HepG2 (cell line): ENCODE measurements around the gene ACOXL. TPM values are rescaled to one million over a fixed set of nuclear protein-coding genes. Genes with fewer than 3 reads are reported as not detected.
A peak's percentile ranks its signal among the peaks of the same experiment; 100 is the strongest.

ENCODE experiments used
- CBFB ChIP-seq: sonication (generic); formaldehyde crosslinking; IDR thresholded peaks from 2 replicates; pipeline ENCODE4 v1.4.0; 2020; ENCODE audit warnings: missing genetic modification reagents
- CHD2 ChIP-seq: IDR thresholded peaks from 2 replicates; pipeline ENCODE4 v1.6.1; 2011; ENCODE audit warnings: low read depth, low read length, improper control_type of control experiment
- EEA1 ChIP-seq: sonication (generic); formaldehyde crosslinking; IDR thresholded peaks from 2 replicates; pipeline ENCODE4 v1.5.1; 2020; ENCODE audit warnings: mild to moderate bottlenecking, missing genetic modification reagents, borderline replicate concordance
- ETV5 ChIP-seq: IDR thresholded peaks from 2 replicates; pipeline ENCODE4 v1.6.1; 2018; ENCODE audit warnings: missing biosample characterization, missing genetic modification reagents, inconsistent platforms, borderline replicate concordance
- GTF3A ChIP-seq: sonication (generic); formaldehyde crosslinking; conservative IDR thresholded peaks from 2 replicates; pipeline ENCODE4 v1.4.0; 2020; ENCODE audit warnings: mild to moderate bottlenecking, missing genetic modification reagents
- IKZF5 ChIP-seq: IDR thresholded peaks from 2 replicates; pipeline ENCODE4 v1.6.1; 2018; ENCODE audit warnings: missing genetic modification reagents, mild to moderate bottlenecking, missing compliant biosample characterization
- NONO ChIP-seq, 2 experiments: fragments of 450-650 bp in 1 of 2; sonication (generic) in 1 of 2; formaldehyde crosslinking in 1 of 2; IDR thresholded peaks in 1 of 2; conservative IDR thresholded peaks in 1 of 2; 2 replicates each; pipeline versions ENCODE4 v1.6.1 to v1.8.0; 2017 to 2022; ENCODE audit warnings: mild to moderate bottlenecking in 1 of 2, missing genetic modification reagents in 1 of 2, moderate library complexity in 1 of 2
- NR2F6 ChIP-seq, 2 experiments: IDR thresholded peaks; 2 replicates each; pipeline ENCODE4 v1.6.1; 2016; ENCODE audit warnings: antibody characterized with exemption in 1 of 2, mild to moderate bottlenecking in 1 of 2
- PITX1 ChIP-seq: sonication (generic); formaldehyde crosslinking; IDR thresholded peaks from 2 replicates; pipeline ENCODE4 v1.5.1; 2020; ENCODE audit warnings: mild to moderate bottlenecking, missing genetic modification reagents
- ZBTB25 ChIP-seq: IDR thresholded peaks from 2 replicates; pipeline ENCODE4 v1.6.1; 2018; ENCODE audit warnings: missing genetic modification reagents
- ZFP82 ChIP-seq: sonication (generic); formaldehyde crosslinking; IDR thresholded peaks from 2 replicates; pipeline ENCODE4 v1.5.1; 2020; ENCODE audit warnings: mild to moderate bottlenecking, missing genetic modification reagents, borderline replicate concordance
- ZGPAT ChIP-seq: IDR thresholded peaks from 2 replicates; pipeline ENCODE4 v1.6.1; 2016; ENCODE audit warnings: mild to moderate bottlenecking
- ZNF180 ChIP-seq: sonication (generic); formaldehyde crosslinking; IDR thresholded peaks from 2 replicates; pipeline ENCODE4 v1.4.0; 2020; ENCODE audit warnings: low read depth, missing genetic modification reagents, borderline replicate concordance
- ZNF263 ChIP-seq: sonication (generic); formaldehyde crosslinking; IDR thresholded peaks from 2 replicates; pipeline ENCODE4 v1.4.0; 2020; ENCODE audit warnings: missing genetic modification reagents
- ZNF547 ChIP-seq: sonication (generic); formaldehyde crosslinking; IDR thresholded peaks from 2 replicates; pipeline ENCODE4 v1.5.1; 2020; ENCODE audit warnings: mild to moderate bottlenecking, missing genetic modification reagents
- ZNF629 ChIP-seq: sonication (generic); formaldehyde crosslinking; conservative IDR thresholded peaks from 2 replicates; pipeline ENCODE4 v1.5.0; 2020; ENCODE audit warnings: missing genetic modification reagents
- ZNF800 ChIP-seq: sonication (generic); formaldehyde crosslinking; IDR thresholded peaks from 2 replicates; pipeline ENCODE4 v1.4.0; 2020; ENCODE audit warnings: missing genetic modification reagents
- polyA plus RNA-seq, 8 experiments: library from polyadenylated mRNA; depleted of rRNA in 3 of 8; stranded (reverse) in 7 of 8; unstranded in 1 of 8; fragments of >200 nt; fragmentation: Illumina TruSeq in 4 of 8; extraction: Trizol in 4 of 8; gene quantifications; 2 replicates each; pipeline versions ENCODE4 v1.2.1 to v1.2.3, GENCODE V29; 2011 to 2016; ENCODE audit warnings: low read depth in 4 of 8, missing spikeins in 1 of 8, mixed read lengths in 1 of 8; ENCODE audit not compliant: insufficient read depth in 1 of 8
- total RNA-seq, 5 experiments: library from RNA; depleted of rRNA; stranded (reverse); fragments of >200 nt; fragmentation: Illumina TruSeq; extraction: Trizol; gene quantifications; 2 replicates each; pipeline ENCODE4 v1.2.3, GENCODE V29; 2016; ENCODE audit warnings: low read depth in 1 of 5
- TF ChIP-seq, protein P1 (sequence below): sonication (generic); formaldehyde crosslinking; IDR thresholded peaks from 2 replicates; pipeline ENCODE4 v1.8.1; 2023; ENCODE audit warnings: missing genetic modification reagents, mild to moderate bottlenecking, borderline replicate concordance
- TF ChIP-seq, protein P2 (sequence below): sonication (generic); formaldehyde crosslinking; IDR thresholded peaks from 2 replicates; pipeline ENCODE4 v1.8.0; 2022; ENCODE audit warnings: missing genetic modification reagents, mild to moderate bottlenecking, inconsistent platforms, borderline replicate concordance
- TF ChIP-seq, protein P3 (sequence below): IDR thresholded peaks from 2 replicates; pipeline ENCODE4 v1.6.1; 2016

ACOXL gene
- total and polyA plus RNA-seq, 2 of the 13 experiments (the other 11 are each of a cell fraction or from before 2014, with no cell fraction given): not detected

GRCh38 chr2:111120253-111121027 is 388.1 kb downstream of the ACOXL start, which contains the start of gene BCL2L11 (continued):
- TF ChIP-seq IKZF5 (CRISPR knock-in tag) (peak; percentile 92), ZBTB25 (CRISPR knock-in tag) (peak; percentile 96; the same call in 1 of the 2 replicates), GTF3A (peak; percentile 86), ZNF547 (CRISPR knock-in tag) (peak; percentile 99), PITX1 (peak; percentile 37; the same call in 1 of the 2 replicates), ZNF800 (peak; percentile 96), NR2F6 (IDR thresholded peaks at IDR 0.05) (no peak), NR2F6 (CRISPR knock-in tag; IDR thresholded peaks at IDR 0.05) (peak; percentile 37; the same call in 1 of the 2 replicates), NONO (IDR thresholded peaks at IDR 0.05) (no peak), NONO (CRISPR knock-in tag; conservative IDR thresholded peaks at IDR 0.05) (peak; percentile 94), CHD2 (peak; percentile 86), CBFB (CRISPR knock-in tag) (peak; percentile 95), ETV5 (CRISPR knock-in tag) (peak; percentile 14; the same call in 1 of the 2 replicates), ZNF629 (CRISPR knock-in tag) (peak; percentile 6; the same call in 1 of the 2 replicates), ZFP82 (CRISPR knock-in tag) (peak; percentile 95), ZNF263 (CRISPR knock-in tag) (peak; percentile 68; the same call in 1 of the 2 replicates), ZNF180 (CRISPR knock-in tag) (no peak; the same call in 1 of the 2 replicates), EEA1 (peak; percentile 94; the same call in 1 of the 2 replicates), ZGPAT (CRISPR knock-in tag) (peak; percentile 97)
- TF ChIP-seq, protein P1, sequence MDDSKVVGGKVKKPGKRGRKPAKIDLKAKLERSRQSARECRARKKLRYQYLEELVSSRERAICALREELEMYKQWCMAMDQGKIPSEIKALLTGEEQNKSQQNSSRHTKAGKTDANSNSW: peak; percentile 95; the same call in 1 of the 2 replicates
- TF ChIP-seq, protein P2, sequence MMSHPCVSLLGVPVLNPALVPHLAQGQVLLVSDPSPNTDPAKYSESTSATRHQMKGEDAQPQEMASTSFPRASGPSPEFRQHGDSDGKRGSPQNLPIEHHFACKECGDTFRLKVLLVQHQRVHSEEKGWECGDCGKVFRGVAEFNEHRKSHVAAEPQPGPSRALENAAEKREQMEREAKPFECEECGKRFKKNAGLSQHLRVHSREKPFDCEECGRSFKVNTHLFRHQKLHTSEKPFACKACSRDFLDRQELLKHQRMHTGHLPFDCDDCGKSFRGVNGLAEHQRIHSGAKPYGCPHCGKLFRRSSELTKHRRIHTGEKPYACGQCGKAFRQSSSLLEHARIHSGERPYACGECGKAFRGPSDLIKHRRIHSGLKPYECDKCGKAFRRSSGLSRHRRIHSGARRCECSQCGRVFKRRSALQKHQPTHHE (CRISPR knock-in tag): peak; percentile 85
- TF ChIP-seq, protein P3, sequence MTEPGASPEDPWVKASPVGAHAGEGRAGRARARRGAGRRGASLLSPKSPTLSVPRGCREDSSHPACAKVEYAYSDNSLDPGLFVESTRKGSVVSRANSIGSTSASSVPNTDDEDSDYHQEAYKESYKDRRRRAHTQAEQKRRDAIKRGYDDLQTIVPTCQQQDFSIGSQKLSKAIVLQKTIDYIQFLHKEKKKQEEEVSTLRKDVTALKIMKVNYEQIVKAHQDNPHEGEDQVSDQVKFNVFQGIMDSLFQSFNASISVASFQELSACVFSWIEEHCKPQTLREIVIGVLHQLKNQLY: peak; percentile 72
